Measurements from ENCODE around the gene ZFHX2.
"Not testable (repeated sequence)": the region's sequence is repeated elsewhere in the genome, so short reads cannot be mapped to it uniquely, and the experiment has no call there.

ZFHX2 gene

DNA sequence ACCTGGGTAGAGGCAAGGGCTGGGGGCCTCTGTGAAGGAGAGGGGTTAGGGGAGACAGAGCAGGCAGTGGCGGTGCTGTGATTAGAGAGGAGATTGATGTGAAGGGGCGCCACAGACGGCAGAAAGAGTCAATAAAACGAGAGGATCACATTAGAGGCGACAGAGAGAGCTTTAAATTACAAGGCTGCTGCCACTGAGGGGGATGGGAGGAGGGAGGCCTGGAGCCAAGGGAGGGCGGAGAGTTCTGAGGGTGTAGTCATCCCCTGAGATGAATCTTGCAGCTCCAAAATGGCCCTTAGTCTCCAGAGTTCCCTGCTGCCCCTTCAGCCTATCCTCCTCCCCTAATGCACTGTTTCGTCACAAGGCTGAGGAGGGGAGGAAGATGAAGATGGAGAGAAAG is 12.8 kb downstream of the ZFHX2 start:
- peak; percentile 92 for DNase-seq

DNA sequence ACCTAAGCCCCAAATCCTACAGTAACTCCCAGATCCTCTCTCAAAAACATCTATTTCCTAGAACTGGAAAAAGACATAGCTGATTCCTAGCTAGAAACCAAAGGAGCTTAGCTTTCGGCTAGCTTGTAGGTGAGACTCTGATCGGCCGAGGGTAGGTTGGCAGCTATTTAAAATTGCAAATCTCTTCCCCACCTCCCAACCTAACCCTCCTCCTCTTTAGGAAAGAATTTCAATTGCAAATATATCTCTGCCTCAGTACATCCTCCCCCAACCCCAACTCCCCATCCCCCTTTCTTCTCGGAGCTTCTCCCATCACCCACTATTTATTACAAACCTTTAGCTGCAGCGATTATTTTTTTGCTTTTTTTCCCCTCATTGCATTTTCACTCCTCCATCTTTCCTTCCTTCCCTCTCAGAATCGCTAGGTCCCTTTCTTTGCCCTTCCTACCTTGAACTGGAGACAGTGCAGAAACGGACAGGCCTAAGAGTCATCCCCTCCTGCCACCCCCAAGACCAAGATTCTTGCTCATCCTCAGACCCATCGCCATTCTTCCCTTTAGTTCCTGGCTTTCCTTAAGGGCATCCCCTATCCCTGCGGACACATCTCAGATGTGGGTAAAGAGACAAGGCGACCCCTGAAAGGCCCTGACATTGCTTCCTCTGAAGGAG is 13.4 kb downstream of the ZFHX2 start:
- DNase-seq, result no peak

DNA sequence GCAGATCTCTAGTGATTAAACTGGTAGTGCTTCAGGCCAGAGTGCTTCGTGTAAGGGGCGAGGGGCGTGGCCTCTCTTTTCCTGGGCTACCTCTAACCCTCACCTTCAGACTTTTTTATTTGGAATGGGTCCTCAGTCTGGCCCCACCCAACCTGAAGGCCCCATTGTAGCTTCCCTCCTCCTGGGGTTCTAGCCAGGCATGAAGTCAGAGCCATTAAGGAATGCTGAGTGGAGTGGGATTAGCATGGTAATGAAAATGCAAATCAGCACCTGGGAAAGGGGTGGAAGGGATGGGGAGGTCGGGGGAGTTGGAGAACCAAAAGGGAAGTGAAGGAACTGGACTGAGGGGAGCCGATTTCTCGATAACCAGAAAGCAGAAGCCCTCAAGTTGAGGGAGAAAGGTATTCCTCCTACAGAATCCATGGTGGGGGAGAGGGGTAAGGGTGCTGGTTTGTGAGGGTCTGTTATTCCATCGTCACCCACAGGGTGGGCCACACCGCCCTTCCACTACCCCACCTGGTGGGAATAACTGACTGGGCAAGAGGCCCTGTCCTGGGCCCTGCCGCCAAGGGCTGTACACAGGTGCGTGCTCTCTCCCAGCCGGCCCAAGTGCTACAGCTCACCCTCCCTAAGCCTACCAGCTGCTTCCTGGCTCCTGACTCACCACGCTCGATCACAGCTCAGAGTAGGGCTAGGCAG is 14.1 kb downstream of the ZFHX2 start:
- no peak for DNase-seq

DNA sequence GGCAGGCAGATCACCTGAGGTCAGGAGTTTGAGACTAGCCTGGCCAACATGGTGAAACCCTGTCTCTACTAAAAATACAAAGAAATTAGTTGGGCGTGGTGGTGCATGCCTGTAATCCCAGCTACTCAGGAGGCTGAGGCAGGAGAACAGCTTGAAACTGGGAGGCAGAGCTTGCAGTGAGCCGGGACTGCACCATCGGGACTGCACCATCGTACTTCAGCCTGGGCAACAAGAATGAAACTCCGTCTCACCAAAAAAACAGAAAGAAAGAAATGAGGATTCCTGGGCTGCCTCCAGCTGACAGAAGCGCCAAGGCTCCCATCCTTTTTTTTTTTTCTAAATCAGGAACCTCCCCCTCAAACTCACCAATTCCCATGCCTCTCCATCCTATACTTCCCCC is 14.7 kb downstream of the ZFHX2 start:
- not testable (repeated sequence) for DNase-seq

DNA sequence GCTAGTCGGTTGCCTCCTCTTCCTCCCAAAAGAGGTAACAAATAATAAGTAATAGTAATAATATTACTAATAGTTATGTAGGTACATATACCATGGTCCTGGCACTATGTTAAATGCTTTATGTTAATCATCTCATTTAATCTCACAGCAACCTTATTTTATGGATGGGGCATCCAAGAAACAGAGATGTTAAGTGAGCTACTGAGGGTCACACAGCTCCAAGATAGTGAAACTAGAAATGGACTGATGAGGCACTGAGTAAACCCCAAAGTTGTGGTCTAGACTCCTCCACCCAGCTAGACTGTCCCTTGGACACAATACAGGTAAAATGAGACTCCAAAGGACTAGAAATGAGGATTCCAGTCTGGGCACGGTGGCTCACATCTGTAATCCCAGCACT is 15.1 kb downstream of the ZFHX2 start:
- DNase-seq, result no peak

DNA sequence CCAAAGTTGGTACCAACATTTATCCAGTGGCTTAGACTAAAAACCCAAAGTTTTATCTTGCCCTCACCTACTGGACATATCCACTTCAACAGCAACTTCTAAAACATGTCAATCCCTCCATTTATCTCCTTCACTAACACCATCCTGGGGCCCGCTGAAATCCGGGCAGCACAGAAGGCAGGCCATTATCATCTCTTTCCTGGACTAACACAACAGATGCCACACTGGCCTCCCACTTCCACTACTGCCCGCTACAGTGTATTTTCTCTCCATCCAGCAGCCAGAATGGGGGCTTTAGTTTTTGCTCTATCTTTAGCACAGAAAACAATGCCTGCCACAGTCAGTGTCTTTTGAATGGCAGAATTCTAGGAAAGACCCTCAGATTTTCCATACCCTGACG is 15.6 kb downstream of the ZFHX2 start:
- no peak for DNase-seq

DNA sequence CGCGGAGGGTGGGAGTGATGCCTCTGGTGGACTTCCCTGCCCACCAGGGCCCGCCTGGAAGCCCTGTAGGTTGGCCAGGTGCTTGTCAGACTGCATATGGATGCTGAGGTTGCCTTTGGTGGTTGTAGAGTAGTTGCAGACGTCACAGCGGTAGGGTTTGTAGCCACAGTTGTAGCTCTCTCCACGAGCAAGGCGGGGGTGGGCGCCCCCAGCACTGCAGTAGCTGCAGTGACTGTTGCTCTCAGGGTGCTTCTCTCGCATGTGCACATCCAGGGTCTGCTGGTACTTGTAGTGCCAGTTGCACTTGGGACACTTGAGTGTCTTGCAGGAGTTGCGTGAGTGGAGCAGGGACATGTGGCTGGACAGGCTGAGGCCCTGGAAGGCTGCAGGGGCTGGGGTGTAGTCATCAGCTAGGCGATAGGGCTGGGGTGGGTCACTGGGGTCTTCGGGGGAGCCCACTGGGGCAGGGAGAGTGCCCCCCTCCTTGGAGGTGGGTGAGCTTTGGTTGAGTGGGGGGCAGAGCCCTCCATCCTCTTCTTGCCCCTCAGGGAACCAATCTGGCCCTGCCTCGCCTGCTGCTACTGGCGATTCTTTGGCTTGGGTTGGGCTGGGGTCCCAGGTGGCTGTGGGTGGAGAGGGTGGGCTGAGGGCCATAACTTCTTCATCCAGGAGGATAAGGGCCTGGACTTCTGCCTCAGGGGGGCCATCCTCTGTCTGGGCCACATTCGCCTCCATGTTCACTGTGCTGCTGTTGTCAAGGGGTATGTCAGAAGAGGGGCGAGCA is 17.7 kb downstream of the ZFHX2 start:
- DNase-seq, result no peak

DNA sequence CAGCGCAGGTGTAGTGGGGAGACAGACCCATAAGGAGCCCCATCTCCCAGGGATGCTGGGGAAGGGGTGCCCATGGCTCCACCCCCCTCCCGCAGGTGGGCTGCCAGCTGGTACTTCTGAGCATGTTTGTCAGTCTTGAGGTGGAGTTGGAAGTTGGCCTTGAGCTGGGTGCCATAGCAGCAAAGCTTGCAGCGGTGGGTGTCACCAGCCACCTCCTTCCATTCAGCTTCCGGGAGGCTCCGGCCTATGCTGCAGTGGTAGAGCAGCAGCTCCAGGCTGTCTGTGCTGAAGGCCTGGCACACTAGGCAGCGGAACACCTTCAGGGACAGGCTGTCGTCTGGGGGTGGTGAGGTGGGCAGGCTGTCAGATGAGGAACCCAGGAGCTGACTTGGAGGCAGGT is 18.9 kb downstream of the ZFHX2 start:
- no peak for DNase-seq

DNA sequence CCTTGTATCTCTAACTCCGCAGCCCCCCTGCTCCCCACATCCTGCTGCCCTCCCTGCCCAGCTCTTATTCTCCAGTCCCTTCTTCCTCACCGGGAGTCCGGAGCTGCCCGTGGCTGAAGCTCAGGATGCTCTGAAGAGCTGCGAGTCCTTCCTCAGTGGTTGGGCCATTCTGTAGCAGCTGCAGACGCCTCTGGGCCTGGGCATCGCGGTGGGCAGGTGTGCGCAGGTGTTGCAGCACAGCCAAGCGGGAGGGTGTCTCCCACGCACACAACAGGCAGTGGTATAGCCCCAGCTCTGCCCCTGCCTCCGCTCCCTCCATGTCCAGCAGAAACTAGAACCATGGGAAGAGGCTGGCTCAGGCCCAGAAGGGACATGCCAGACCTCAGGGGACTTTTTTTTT is 20.2 kb downstream of the ZFHX2 start:
- DNase-seq, result no peak

DNA sequence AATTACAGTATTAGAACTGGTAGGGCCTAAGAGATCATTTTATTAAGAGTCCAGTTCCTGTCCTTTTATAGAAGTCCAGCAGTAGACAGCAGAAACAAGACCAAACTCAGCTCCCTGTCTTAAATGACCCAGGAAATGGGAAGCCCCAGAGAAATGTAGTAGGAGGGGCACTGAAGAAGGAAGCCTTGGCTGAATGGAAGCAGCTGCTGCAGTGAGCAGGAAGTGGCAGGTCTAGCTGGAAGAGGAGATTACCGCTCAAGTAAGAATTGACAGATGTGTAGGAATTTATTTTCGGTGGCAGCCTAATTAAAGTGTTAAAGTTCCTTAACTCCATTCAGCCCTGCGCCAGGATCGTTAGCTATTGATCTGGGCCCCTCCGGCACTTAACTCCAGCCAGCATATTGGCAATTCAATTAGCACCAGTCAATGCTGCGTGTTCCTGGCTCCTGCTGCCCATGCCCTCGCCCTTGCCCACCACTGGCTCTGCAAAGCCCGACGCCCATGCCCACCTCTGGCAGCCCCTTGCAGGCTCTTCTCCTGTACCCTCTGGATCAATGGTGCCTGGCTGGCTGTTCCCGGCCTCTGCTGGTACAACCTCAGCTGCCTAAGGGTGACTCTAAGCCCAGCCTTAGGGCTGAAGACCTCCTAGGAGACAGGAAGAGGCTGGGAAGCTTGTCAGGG is 21.1 kb downstream of the ZFHX2 start:
- no peak for DNase-seq

DNA sequence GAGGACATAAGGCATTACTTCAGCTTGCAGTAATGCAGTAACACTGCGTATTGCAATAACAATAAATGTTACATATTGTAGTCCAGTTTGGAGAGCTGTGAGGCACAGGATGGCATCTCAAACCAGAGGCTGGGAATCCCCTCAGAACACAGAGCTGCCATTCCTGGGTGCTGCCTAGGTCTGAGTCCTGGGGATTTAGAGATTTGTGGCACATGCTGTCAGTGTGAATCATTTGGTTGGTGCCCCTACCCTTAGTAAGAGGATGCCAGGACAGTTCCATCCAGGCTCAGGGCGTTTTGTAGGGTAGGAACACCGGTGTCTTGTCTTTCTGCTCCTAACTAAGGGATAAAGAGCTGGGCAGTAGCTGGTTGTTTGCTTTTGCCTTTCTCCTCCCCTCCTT is 22.5 kb downstream of the ZFHX2 start:
- no peak for DNase-seq

DNA sequence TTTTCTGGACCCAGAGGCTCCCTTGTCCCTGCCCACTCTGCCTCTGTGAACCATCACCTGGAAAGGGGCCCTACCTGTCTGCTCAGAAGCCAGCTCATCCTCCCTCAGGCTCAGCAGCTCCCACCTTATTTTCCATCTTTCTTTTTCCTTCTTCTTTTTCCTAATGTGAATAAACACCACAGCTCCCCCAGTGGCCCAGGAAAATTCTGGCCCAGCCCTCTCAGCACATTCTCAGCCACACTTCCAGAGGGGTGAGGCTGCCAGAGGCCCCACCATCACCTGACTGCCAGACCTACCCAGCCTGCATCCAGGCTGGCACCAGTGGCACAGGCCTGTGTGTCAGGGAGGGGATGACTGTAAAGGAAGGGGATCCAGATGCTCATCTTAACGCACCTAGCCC is 23.0 kb downstream of the ZFHX2 start:
- no peak for DNase-seq

DNA sequence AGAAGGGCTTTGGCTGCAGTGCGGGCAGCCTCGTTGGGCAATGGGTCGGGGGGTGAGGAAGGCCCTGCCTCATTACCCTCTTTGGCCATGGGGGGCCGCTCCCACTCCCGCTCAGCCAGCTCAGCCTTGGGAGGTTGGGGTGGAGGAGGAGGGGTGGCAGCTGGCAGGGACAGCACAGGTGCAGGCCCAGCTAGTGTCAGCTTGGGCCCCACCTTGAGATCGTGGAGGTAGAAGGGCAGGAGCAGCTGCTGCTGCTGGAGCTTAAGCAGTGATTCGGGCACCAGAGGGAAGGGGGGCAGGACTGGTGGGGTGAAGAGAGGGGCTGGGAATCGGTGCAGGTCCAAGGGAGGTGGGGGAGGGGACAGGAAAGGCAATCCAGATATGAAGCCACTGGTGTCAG is 26.0 kb downstream of the ZFHX2 start:
- no peak for DNase-seq

DNA sequence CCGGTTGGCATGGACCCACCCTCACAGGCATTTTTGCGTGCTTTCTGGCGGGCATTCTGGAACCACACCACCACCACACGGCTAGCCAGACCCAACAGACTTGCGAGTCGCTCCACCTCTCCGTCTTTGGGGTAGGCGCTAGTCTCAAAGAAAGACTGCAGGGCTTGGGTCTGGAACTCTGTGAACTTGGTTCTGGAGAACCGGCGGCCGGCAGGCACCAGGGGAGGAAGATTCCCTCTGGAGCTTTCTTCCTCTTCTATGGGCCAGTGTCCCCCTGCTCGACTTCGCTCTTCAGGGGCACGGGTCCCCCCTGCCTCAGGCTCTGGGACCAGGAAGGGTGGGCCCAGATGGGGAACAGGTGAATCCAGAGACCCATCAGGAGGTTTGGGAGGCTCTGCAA is 26.6 kb downstream of the ZFHX2 start:
- DNase-seq, result no peak

DNA sequence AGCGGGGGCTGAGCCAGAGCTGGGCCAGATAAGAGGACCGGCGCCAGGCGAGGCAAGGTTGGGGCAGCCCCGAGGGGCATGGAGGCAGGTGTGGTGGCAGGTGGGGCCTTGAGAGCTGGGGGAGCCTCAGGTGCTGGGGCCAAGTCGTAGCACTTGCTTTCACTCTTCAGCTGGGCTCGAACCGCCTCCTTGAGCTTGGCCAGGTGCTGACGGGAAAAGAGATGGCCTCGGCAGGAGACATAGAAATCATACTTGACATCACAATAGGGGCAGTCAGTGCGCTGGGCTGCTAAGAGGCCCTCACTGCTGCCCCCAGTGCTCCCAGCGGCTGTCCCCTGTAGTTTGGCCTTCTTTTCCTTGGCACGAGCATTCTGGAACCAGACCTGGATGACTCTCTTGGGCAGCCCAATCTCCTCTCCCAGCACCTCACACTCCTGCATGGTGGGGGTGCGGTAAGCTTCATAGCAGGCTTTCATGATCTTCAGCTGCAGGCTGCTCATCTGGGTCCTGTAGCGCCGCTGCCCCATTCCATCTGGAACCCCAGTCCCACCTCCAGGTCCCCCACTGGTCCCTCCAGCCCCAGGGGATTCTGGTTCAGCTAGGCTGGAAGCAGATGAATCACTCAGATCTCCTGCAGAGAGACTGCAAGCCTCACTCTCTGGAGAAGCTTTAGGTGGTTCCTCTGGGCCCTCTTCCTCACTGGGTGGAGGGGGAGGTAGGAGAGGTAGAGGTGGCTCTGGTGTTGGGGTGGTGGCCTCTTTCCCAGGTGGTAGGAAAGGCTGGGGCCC is 28.1 kb downstream of the ZFHX2 start:
- no peak for DNase-seq

DNA sequence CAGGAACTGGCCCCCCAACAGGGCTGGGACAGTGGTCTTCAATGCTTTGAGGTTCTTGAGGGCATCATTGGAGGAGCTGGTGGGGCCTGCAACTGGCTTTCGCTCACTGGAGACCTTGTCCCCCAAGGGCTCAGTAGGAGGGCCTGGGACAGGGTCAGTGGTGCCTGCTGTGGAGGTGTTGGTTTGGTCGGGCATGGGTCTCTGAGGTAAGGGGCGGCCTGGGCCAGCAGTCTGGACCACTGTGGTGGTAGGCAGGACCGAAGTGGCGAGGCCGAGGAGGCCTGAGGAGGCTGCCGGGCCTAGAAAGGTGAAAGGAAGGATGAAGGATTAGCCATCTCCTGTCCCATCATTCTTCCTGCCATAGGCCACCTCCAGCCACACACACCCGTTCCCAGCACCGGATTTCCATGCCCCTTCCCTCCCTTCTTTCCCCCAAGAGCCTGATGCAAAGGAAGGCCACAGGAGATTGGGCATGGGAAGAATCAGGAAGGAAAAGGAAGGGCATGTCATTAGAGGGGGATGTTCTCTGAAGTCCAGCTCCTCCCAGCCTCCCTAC is 28.8 kb downstream of the ZFHX2 start:
- no peak for DNase-seq

DNA sequence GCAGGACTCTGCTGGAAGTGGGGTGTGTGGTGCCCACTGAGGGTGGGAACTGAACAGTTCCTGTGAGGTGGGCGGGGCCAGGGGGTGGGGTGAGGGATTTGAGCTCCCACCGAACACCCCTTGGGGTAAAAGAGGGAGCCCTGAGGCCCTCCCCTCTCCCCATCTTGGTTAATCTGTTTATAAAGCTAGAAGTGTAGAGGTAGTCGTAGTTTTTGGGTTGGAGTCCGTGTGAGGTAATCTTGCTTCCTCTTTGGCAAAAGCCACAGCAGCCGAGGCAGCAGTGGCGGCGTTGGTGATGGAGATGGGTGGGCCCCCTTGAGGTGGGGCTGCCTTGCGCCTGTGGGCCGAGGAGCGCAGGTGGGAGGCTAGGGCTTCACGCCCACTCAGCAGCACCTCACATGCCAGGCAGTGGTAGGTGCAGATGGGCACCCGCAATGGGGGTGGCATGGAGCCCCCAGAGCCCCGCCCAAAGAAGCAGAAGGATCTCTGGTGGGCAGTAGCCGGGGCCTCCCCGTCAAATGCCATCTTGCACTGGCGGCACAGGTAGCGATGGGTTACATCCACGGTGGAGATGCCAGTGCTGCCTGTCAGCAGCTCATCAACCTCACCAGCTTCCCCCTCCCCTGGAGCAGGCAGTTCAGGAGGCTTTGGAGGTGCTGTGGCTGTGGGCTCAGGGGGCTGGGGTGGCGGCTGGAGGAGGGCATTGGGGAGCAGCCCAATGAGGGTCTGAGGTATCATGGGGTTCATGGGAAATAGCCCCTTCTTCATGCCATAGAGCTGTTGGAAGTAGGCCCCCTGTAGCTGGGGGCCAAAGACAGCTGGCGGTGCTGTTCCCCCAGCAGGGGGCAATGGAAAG is 29.6 kb downstream of the ZFHX2 start:
- no peak for DNase-seq

DNA sequence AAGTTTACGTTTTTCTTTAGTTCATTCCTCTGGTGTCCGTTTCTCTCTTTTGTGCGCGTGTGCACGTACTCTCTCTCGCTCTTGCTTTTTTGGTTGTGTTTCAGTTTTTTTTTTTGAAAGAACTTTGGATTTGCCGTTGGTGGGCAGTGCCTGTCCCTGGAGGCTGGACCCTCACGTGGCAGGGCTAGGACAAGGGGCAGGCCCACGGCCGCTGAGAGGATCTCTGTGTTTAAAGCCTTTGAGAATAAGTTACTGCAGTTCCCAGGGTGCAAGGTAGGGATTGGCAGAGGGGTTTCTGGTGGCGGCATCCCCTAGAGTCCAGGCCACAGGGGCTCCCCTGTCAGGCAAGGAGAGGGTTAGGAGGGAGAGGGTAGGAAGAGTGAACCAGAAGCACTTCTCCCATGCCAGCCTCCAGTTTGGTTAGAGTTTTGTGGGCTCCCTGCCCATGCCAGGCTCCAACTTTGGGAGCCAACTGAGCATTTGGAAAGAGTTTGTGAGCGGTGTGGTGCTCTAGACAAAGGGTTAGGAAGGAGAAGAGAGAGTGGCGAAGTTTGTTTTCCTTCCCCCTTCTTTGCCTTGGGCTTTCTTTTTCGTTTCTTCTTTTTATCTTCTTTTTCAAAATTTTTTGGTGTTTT is 30.5 kb downstream of the ZFHX2 start:
- no peak for DNase-seq

DNA sequence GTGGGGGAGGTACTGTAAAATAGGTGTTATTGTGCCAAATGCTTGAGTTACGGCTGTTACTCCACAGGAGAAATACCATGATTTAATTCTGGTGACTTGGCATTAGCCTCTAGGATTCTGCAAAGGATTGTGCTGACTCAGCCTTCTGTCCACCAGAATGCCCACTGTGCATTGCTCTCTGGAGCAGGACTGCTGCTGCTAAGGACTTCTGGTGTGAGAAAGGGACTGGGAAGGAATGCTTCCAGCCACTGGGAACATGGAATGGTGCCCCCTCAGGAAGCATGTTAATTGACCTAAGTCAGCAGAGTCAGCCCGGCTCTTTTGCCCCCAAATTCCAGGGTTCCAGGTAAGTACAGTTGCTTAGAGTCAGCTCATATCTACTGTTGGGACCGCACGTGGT is 32.9 kb downstream of the ZFHX2 start:
- DNase-seq, result no peak

DNA sequence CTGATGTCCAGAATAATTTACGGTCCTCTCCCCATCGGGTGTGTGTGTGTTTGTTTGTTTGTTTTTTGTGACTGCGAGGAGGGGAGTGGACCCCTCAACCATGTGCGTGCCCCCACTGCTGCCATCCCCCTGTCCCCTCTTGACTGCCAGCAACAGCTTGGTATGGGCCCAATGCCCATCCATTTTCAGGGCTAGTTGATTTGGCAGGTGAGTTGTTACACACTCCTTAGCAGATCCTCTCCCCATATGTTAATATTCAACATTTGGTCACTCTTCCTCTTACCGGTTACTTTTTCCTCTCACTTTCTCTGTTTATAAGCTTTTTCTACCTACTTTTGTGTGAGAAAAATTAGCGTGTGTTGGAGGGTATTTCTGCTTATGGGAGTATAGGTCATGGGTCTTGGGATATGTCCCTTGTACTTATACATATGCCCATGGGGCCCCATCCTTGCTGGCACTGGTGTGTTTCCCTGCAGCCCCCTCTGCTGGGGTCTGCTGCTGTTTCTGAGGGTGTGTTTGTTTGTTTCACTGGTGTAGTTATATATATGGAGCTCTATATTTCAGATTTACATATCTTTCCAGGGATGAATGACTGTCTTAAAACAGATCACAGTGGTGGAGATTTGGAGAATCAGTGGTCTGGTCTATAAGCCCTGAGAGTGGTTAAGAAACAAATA is 33.8 kb downstream of the ZFHX2 start:
- peak; percentile 36 for DNase-seq

DNA sequence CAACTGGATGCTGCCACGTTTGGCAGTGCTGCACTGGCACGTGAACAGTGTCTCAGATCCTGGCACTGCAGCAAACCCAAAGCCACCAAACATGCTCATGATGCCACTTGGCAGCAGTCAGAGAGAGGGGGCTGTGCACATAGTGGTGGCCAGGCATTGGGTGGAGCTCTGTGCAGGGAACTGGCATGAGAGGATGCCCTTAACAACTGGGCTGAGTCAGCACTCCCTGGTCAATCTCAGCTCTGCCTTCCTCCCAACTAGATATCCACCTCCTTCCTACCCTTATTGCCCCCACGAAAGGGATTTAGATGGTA is 37.0 kb downstream of the ZFHX2 start:
- DNase-seq, result no peak
